GM19328 (cell line): Measurements from ENCODE around the gene SH3GL2.

Source experiments
- ATAC-seq: cut with Tn5 transposase; IDR thresholded peaks from one replicate; pipeline ENCODE4 v1.9.1; 2021; ENCODE audit warnings: mild to moderate bottlenecking, moderate library complexity; ENCODE audit not compliant: unreplicated experiment

The SH3GL2 gene

GRCh38 chr9:17609312-17610005, 30.6 kb downstream of the SH3GL2 start:
- no peak for ATAC-seq

- ATAC-seq, result no peak
Observed at GRCh38 chr9:17611342-17611741, 32.5 kb downstream of the SH3GL2 start.

GRCh38 chr9:17611917-17612316, 33.1 kb downstream of the SH3GL2 start:
- ATAC-seq, result no peak

- ATAC-seq, result no peak
Observed at GRCh38 chr9:17613758-17614157, 34.9 kb downstream of the SH3GL2 start.

GRCh38 chr9:17614250-17614649, 35.4 kb downstream of the SH3GL2 start:
- no peak for ATAC-seq

GRCh38 chr9:17614903-17615302, 36.0 kb downstream of the SH3GL2 start:
- no peak for ATAC-seq

- ATAC-seq, result no peak
Observed at GRCh38 chr9:17622141-17622540, 43.3 kb downstream of the SH3GL2 start.

- no peak for ATAC-seq
Observed at GRCh38 chr9:17622749-17623148, 43.9 kb downstream of the SH3GL2 start.

GRCh38 chr9:17623965-17624364, 45.1 kb downstream of the SH3GL2 start:
- no peak for ATAC-seq

GRCh38 chr9:17624571-17624970, 45.7 kb downstream of the SH3GL2 start:
- no peak for ATAC-seq

GRCh38 chr9:17625644-17626388, 47.0 kb downstream of the SH3GL2 start:
- ATAC-seq, result no peak

GRCh38 chr9:17627641-17628040, 48.8 kb downstream of the SH3GL2 start:
- no peak for ATAC-seq

GRCh38 chr9:17628624-17629023, 49.8 kb downstream of the SH3GL2 start:
- no peak for ATAC-seq

GRCh38 chr9:17630531-17630949, 51.7 kb downstream of the SH3GL2 start:
- ATAC-seq, result no peak

- no peak for ATAC-seq
Observed at GRCh38 chr9:17631396-17631795, 52.5 kb downstream of the SH3GL2 start.

GRCh38 chr9:17632994-17633393, 54.1 kb downstream of the SH3GL2 start:
- no peak for ATAC-seq

GRCh38 chr9:17635115-17635890, 56.4 kb downstream of the SH3GL2 start:
- no peak for ATAC-seq

GRCh38 chr9:17636349-17636748, 57.5 kb downstream of the SH3GL2 start:
- no peak for ATAC-seq

GRCh38 chr9:17636821-17637220, 58.0 kb downstream of the SH3GL2 start:
- no peak for ATAC-seq

GRCh38 chr9:17637229-17637628, 58.4 kb downstream of the SH3GL2 start:
- ATAC-seq, result no peak

- ATAC-seq, result no peak
Observed at GRCh38 chr9:17648516-17648915, 69.7 kb downstream of the SH3GL2 start.

- ATAC-seq, result no peak
Observed at GRCh38 chr9:17651725-17652124, 72.9 kb downstream of the SH3GL2 start.
